Dermis microvascular lymphatic vessel endothelial cell (primary cell): ENCODE data around the gene SCGB1A1. TPM values are rescaled to one million over a fixed set of nuclear protein-coding genes. Genes with fewer than 3 reads are reported as not detected.

Source experiments
- DNase-seq, 2 donors: peaks; one replicate each; pipeline versions ENCODE4 v3.0.0 to v3.0.0-alpha.2; 2010; ENCODE audit warnings: low read depth in 2 of 2
- total RNA-seq: library from RNA; depleted of rRNA; stranded (reverse); fragments of >200 nt; gene quantifications from 2 replicates; pipeline ENCODE4 v1.2.1, GENCODE V29; 2014

Gene SCGB1A1
- total RNA-seq, 1 donor from 2014 or later: not detected

GRCh38 chr11:62421996-62422395, 3.2 kb downstream of the SCGB1A1 start:
- DNase-seq: no peak

GRCh38 chr11:62423012-62423411, 4.2 kb downstream of the SCGB1A1 start:
- no peak for DNase-seq

- peak in 1 of 2 donors; percentile 12 for DNase-seq
Measured at GRCh38 chr11:62427630-62428233, 8.9 kb downstream of the SCGB1A1 start.

GRCh38 chr11:62428871-62429560, 10.2 kb downstream of the SCGB1A1 start:
- DNase-seq: no peak

- DNase-seq: no peak
Measured at GRCh38 chr11:62430425-62430824, 11.6 kb downstream of the SCGB1A1 start.

- DNase-seq: no peak
Measured at GRCh38 chr11:62431171-62431901, 12.5 kb downstream of the SCGB1A1 start.

- no peak for DNase-seq
Measured at GRCh38 chr11:62432695-62433094, 13.9 kb downstream of the SCGB1A1 start.

GRCh38 chr11:62433141-62433903, 14.5 kb downstream of the SCGB1A1 start:
- peak; percentile 28 to 69 for DNase-seq

GRCh38 chr11:62433904-62434276, 15.1 kb downstream of the SCGB1A1 start:
- DNase-seq: peak in 1 of 2 donors; percentile 25

GRCh38 chr11:62435846-62436660, 17.2 kb downstream of the SCGB1A1 start:
- peak in 1 of 2 donors; percentile 6 for DNase-seq

- no peak for DNase-seq
Measured at GRCh38 chr11:62437616-62438015, 18.8 kb downstream of the SCGB1A1 start.

- DNase-seq: no peak
Measured at GRCh38 chr11:62438641-62439040, 19.8 kb downstream of the SCGB1A1 start.

GRCh38 chr11:62439785-62440602, 21.2 kb downstream of the SCGB1A1 start:
- DNase-seq: peak; percentile 47 to 54

- no peak for DNase-seq
Measured at GRCh38 chr11:62443390-62444235, 24.8 kb downstream of the SCGB1A1 start.

GRCh38 chr11:62444236-62444833, 25.5 kb downstream of the SCGB1A1 start:
- DNase-seq: peak; percentile 28 to 42

- no peak for DNase-seq
Measured at GRCh38 chr11:62444835-62445234, 26.0 kb downstream of the SCGB1A1 start.

- DNase-seq: peak; percentile 82 to 95
Measured at GRCh38 chr11:62445314-62445740, 26.5 kb downstream of the SCGB1A1 start.

GRCh38 chr11:62446091-62446490, 27.3 kb downstream of the SCGB1A1 start:
- DNase-seq: no peak

- peak; percentile 14 to 39 for DNase-seq
Measured at GRCh38 chr11:62449451-62449851, 30.6 kb downstream of the SCGB1A1 start.
